Uterus (tissue), 4 donors: ENCODE results near the gene TARBP2. TPM values are rescaled to one million over a fixed set of nuclear protein-coding genes. Genes with fewer than 3 reads are reported as not detected.
A peak's percentile ranks its signal among the peaks of the same experiment; 100 is the strongest.

Source experiments
- DNase-seq, 2 donors: peaks; one replicate each; pipeline ENCODE4 v3.0.0-alpha.2; 2019 to 2020
- H3K27ac ChIP-seq, 2 donors: fragments of 200-600 bp; sonication (generic); 1 replicate in 1 of 2; 2 replicates in 1 of 2; pipeline ENCODE4 v1.5.1; 2016 to 2018
- H3K27me3 ChIP-seq, 2 donors: fragments of 200-600 bp; sonication (generic); one replicate each; pipeline ENCODE4 v1.5.1; 2018 to 2019; ENCODE audit warnings: control low read depth in 1 of 2
- H3K36me3 ChIP-seq, 2 donors: fragments of 200-600 bp; sonication (generic); one replicate each; pipeline ENCODE4 v1.5.1; 2019; ENCODE audit warnings: control low read depth in 1 of 2
- H3K4me1 ChIP-seq, 2 donors: fragments of 200-600 bp; sonication (generic); one replicate each; pipeline ENCODE4 v1.5.1; 2018 to 2019; ENCODE audit warnings: control low read depth in 1 of 2
- H3K4me3 ChIP-seq, 2 donors: fragments of 200-600 bp; sonication (generic); 1 replicate in 1 of 2; 2 replicates in 1 of 2; pipeline ENCODE4 v1.5.1; 2018 to 2019; ENCODE audit warnings: mild to moderate bottlenecking in 1 of 2
- H3K9me3 ChIP-seq, 2 donors: fragments of 200-600 bp; sonication (generic); one replicate each; pipeline ENCODE4 v1.5.1; 2019; ENCODE audit warnings: control low read depth in 1 of 2
- POLR2A ChIP-seq, 2 donors: fragments of 450-650 bp; IDR thresholded peaks; one replicate each; pipeline ENCODE4 v1.6.1; 2016; ENCODE audit warnings: antibody characterized with exemption in 2 of 2, mild to moderate bottlenecking in 1 of 2, moderate library complexity in 1 of 2
- intact Hi-C: fragments of 100-400 bp; cut with DNase I; formaldehyde crosslinking; loops from one replicate; pipeline ENCODE4 v1.15.1; 2023; ENCODE audit warnings: low total_unique reads
- total RNA-seq, 4 donors: library from RNA; depleted of rRNA in 3 of 4; stranded (reverse); fragments of >200 nt in 3 of 4; gene quantifications; one replicate each; pipeline versions ENCODE4 v1.1.0 to v1.2.4, GENCODE V29; 2014 to 2023
- TF ChIP-seq, protein P1 (sequence below), 4 experiments: fragments of 200-600 bp in 2 of 4; fragments of 450-650 bp in 2 of 4; sonication (generic) in 2 of 4; IDR thresholded peaks; one replicate each; pipeline ENCODE4 v1.5.1; 2016 to 2019; ENCODE audit warnings: antibody characterized with exemption in 4 of 4, mild to moderate bottlenecking in 2 of 4, moderate library complexity in 1 of 4
- donor health status: DM: yes; HTN: yes; CAD: no.

TARBP2 gene
- total RNA-seq, 4 donors from 2014 or later = 6.7 to 33.2 (median 19.0) TPM

- intact Hi-C loops = no loop called here
- DNase-seq = no peak
- TF ChIP-seq, protein P1, sequence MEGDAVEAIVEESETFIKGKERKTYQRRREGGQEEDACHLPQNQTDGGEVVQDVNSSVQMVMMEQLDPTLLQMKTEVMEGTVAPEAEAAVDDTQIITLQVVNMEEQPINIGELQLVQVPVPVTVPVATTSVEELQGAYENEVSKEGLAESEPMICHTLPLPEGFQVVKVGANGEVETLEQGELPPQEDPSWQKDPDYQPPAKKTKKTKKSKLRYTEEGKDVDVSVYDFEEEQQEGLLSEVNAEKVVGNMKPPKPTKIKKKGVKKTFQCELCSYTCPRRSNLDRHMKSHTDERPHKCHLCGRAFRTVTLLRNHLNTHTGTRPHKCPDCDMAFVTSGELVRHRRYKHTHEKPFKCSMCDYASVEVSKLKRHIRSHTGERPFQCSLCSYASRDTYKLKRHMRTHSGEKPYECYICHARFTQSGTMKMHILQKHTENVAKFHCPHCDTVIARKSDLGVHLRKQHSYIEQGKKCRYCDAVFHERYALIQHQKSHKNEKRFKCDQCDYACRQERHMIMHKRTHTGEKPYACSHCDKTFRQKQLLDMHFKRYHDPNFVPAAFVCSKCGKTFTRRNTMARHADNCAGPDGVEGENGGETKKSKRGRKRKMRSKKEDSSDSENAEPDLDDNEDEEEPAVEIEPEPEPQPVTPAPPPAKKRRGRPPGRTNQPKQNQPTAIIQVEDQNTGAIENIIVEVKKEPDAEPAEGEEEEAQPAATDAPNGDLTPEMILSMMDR (IDR thresholded peaks at IDR 0.05) = no peak
- Histone ChIP-seq H3K4me3 (no peak overlapping the region), H3K9me3 (no peaks in the 10 kb centered on the region), H3K4me1 (peaks cover 0 to 5% of the 10 kb centered on the region in 2 donors), H3K27me3 (no peaks in the 10 kb centered on the region), H3K27ac (no peak overlapping the region), H3K36me3 (no peaks in the 10 kb centered on the region)
Measured at GRCh38 chr12:53489242-53489864, 11.7 kb upstream of the TARBP2 start.

DNA sequence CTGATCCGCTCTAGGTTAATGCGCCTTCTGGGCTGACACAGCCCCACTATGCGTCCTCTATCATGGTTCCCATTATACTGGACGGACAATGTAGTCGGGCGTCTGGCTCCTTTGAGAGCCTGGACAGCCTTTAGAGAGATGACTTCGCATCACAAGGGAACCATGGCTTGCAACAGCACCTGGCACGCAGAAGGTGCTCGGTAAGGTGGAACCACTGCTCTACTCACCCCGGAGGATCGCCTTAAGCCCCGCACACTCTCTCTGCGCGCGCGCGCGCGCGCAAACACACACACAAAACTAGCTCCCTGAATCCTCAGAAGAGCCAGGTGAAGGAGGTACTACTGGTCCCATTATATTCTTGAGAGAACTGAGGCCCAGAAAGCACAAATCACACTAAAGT, 8.9 kb upstream of the TARBP2 start:
- peak overlapping the region in 1 of 2 donors; percentile 67 for H3K4me3 ChIP-seq
- TF ChIP-seq POLR2A (IDR thresholded peaks at IDR 0.05) = no peak
- TF ChIP-seq, protein P1 (IDR thresholded peaks at IDR 0.05) = no peak
- H3K36me3 ChIP-seq = no peaks in the 10 kb centered on the region
- H3K27me3 ChIP-seq = no peaks in the 10 kb centered on the region
- H3K4me1 ChIP-seq = peaks cover 0 to 5% of the 10 kb centered on the region in 2 donors
- intact Hi-C loops = no loop called here
- no peaks in the 10 kb centered on the region for H3K9me3 ChIP-seq
- DNase-seq = peak in 1 of 2 donors; percentile 23
- peak overlapping the region; percentile 90 to 92 for H3K27ac ChIP-seq

DNA sequence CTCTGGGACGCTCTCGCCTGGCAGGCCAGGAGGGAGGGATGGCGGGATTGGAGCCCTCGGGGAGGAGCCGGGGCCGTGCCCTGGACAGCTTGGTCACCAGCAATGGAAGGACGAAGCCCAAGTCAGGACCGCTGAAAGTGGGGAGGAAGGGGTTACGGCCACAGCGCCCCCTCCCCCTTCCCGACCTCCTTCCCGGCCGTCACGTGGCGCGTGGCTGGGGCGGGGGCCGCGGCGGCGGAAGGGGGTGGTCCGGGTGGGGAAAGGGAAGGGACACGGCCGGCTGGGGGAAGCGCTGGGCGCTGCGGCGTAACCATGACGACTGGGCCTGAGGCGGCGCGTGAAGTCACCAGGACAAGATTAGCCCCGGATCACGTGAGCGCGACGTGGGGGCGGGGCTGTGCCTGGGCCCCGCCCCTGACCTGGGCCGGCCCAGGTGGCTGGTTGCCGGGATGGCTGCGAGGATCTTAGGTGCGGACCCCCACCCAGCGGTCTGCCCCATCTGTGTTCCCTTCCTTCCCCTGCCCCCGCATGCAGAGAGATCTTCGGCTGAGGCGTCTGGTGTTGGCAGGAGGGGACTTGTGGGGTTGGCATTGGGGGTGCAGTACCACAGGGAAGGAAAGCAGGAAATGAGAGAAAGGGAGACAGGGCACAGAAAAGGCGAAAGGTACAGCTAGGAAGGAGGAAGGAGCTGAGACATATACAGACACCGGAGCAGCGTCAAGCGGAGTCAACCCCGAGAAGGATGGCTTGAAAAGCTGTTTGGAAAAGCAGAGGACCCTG, 8.1 kb upstream of the TARBP2 start:
- H3K27me3 ChIP-seq = no peaks in the 10 kb centered on the region
- no peaks in the 10 kb centered on the region for H3K36me3 ChIP-seq
- peaks cover 0 to 5% of the 10 kb centered on the region in 2 donors for H3K4me1 ChIP-seq
- H3K27ac ChIP-seq = peak overlapping the region; percentile 90 to 92
- TF ChIP-seq, protein P1 (IDR thresholded peaks at IDR 0.05) = no peak
- peak; percentile 64 to 81 for TF ChIP-seq POLR2A (IDR thresholded peaks at IDR 0.05)
- intact Hi-C loops = no loop called here
- DNase-seq = peak; percentile 93 to 94
- H3K4me3 ChIP-seq = peak overlapping the region; percentile 51 to 67
- no peaks in the 10 kb centered on the region for H3K9me3 ChIP-seq

- Histone ChIP-seq H3K27ac (peak overlapping the region; percentile 90 to 92), H3K27me3 (no peaks in the 10 kb centered on the region), H3K4me1 (peaks cover 0 to 5% of the 10 kb centered on the region in 2 donors), H3K9me3 (no peaks in the 10 kb centered on the region), H3K4me3 (peak overlapping the region; percentile 51 to 67), H3K36me3 (no peaks in the 10 kb centered on the region)
- peak in 1 of 2 donors; percentile 20 for DNase-seq
- intact Hi-C loops = no loop called here
- TF ChIP-seq POLR2A (IDR thresholded peaks at IDR 0.05) = no peak
- TF ChIP-seq, protein P1 (IDR thresholded peaks at IDR 0.05) = no peak
Measured at GRCh38 chr12:53493610-53494391, 7.3 kb upstream of the TARBP2 start.
